Chondrocyte (in vitro differentiated cells): ENCODE measurements around the gene CCDC169. TPM values are rescaled to one million over a fixed set of nuclear protein-coding genes. Genes with fewer than 3 reads are reported as not detected.

Experiments
- DNase-seq: peaks from one replicate; pipeline ENCODE4 v3.0.0; 2021; ENCODE audit warnings: mixed read lengths, low spot score
- H3K27ac Mint-ChIP-seq: one replicate; pipeline ENCODE4 v1.8.0; 2021; ENCODE audit warnings: mild to moderate bottlenecking, moderate library complexity, mixed read lengths; ENCODE audit not compliant: unreplicated experiment
- H3K27me3 Mint-ChIP-seq: 2 replicates; pipeline ENCODE4 v1.8.0; 2021; ENCODE audit warnings: low read depth, mixed read lengths
- H3K36me3 Mint-ChIP-seq: 2 replicates; pipeline ENCODE4 v1.8.0; 2021; ENCODE audit warnings: low read depth, mixed read lengths
- H3K4me1 Mint-ChIP-seq: 2 replicates; pipeline ENCODE4 v1.8.0; 2021; ENCODE audit warnings: low read depth, mild to moderate bottlenecking, mixed read lengths
- H3K4me3 Mint-ChIP-seq: one replicate; pipeline ENCODE4 v1.8.0; 2021; ENCODE audit warnings: mild to moderate bottlenecking, moderate library complexity, mixed read lengths; ENCODE audit not compliant: unreplicated experiment
- H3K9me3 Mint-ChIP-seq: 2 replicates; pipeline ENCODE4 v1.8.0; 2021; ENCODE audit warnings: low read depth, mixed read lengths
- CTCF ChIP-seq: fragments of 200-600 bp; sonication (generic); IDR thresholded peaks from 2 replicates; pipeline ENCODE4 v1.5.0; 2021; ENCODE audit warnings: antibody characterized with exemption, mild to moderate bottlenecking, moderate library complexity
- total RNA-seq: library from RNA; stranded (reverse); gene quantifications from 3 replicates; pipeline ENCODE4 v1.2.1, GENCODE V29; 2021

The CCDC169 gene
- total RNA-seq, 1 donor from 2014 or later = 2.3 TPM

DNA sequence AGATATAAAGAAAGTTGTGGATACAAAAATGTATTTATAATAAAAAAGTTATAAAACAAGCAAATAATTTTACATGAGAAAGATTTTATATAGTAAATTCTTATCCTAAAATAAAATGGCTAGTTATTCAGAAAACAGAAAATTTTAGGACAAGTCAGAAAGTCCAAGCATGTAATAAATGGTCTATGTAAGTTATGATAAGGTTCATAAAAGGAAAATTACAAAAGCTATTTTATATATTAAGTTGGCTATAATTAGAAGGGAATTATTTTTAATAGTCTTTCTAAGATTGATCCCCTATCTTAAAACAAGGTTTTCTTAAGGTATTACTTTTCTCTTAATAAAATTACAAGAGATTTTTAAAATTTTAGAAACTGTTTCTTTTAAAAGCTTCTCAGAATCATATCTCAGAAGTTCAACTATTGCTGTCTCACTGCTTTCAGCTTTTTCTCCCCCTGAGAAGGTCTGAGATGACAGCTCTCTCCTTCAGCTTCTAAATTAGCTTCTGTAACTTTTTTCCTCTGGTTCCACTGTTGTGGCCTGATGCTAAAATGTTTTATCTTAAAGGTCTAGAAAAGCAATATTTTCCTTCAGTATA is 8.7 kb downstream of the CCDC169 start:
- Mint-ChIP-seq H3K27me3 (peaks cover 10% of the 10 kb centered on the region), H3K9me3 (peaks cover 6% of the 10 kb centered on the region), H3K27ac (no peak overlapping the region), H3K4me3 (no peak overlapping the region), H3K36me3 (peaks cover 5% of the 10 kb centered on the region), H3K4me1 (no peaks in the 10 kb centered on the region)
- TF ChIP-seq CTCF = no peak
- no peak for DNase-seq

DNA sequence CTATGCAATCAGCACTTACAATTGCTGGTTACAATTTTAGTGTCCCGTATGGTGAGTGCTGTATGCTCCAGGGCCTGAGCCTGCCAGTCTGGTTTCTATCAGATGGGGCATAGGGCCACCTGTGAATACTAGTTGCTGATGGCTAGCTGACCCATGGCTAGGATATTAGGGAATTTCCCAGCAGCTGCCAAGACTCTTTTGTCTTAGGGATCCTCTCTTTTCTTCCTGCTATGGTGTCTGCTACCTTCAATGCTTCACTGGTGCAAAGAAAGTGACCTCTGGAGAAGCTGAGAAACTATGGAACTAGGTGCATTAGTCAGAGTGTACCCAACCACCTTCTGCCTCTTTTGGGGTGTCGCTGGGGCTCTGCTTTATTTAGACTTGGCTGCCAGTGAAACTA is 11.6 kb downstream of the CCDC169 start:
- DNase-seq = no peak
- Mint-ChIP-seq H3K4me3 (no peak overlapping the region), H3K27me3 (peaks cover 19% of the 10 kb centered on the region), H3K36me3 (peaks cover 5% of the 10 kb centered on the region), H3K9me3 (peaks cover 6% of the 10 kb centered on the region), H3K4me1 (peaks cover 3% of the 10 kb centered on the region), H3K27ac (no peak overlapping the region)
- TF ChIP-seq CTCF = no peak

GRCh38 chr13:36282821-36283432 is 14.7 kb downstream of the CCDC169 start:
- Mint-ChIP-seq H3K4me1 (peaks cover 3% of the 10 kb centered on the region), H3K36me3 (peaks cover 3% of the 10 kb centered on the region), H3K27me3 (peaks cover 32% of the 10 kb centered on the region), H3K9me3 (no peaks in the 10 kb centered on the region), H3K27ac (no peak overlapping the region), H3K4me3 (no peak overlapping the region)
- no peak for DNase-seq
- peak; percentile 98 for TF ChIP-seq CTCF

DNA sequence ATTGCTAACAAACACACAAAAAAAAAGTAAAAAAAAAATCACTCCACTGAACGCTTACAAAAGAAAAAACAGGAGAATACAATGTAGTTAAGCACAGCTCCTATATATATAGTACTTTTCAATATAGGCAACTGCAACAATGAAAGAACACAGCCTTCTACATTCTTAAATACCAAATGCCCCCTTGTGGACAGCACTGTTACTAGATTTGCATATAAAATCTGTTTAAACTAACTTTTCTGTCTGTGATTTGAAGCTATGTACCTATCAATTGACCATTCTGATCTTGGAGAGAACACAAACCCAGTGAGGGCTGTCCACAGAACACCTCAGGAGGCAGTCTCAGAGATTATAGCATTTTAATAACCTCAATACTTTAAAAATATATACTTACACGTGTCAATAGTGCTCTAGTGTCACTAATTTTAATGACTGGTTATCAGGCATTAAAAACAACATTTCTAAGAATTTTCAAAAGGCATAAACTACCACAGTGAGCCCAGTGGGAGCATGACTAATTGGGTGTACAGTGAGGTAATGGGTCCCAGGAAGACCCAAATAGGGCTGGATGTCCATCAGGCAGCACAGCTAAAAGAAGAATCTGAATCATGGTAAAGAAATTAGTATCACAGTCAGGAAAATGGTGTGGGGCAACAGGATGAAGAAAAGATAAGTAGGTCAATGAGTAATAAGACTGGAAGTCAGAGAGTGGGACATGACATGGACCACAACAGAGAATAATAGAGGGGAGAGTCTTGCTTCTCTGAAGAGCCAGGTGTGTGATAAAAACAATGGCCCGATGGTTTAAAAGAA is 22.2 kb downstream of the CCDC169 start:
- H3K4me1 Mint-ChIP-seq = peaks cover 29% of the 10 kb centered on the region
- peak; percentile 90 for TF ChIP-seq CTCF

GRCh38 chr13:36273431-36273830 is 24.2 kb downstream of the CCDC169 start:
- no peak for TF ChIP-seq CTCF
- no peak overlapping the region for H3K4me3 Mint-ChIP-seq
- peaks cover 26% of the 10 kb centered on the region for H3K27me3 Mint-ChIP-seq
- DNase-seq = no peak
- peaks cover 10% of the 10 kb centered on the region for H3K36me3 Mint-ChIP-seq
- H3K27ac Mint-ChIP-seq = peak overlapping the region; percentile 18
- H3K4me1 Mint-ChIP-seq = peaks cover 29% of the 10 kb centered on the region
- peaks cover 11% of the 10 kb centered on the region for H3K9me3 Mint-ChIP-seq

More for the DNA sequence above, 22.2 kb downstream of the CCDC169 start:
- peaks cover 19% of the 10 kb centered on the region for H3K27me3 Mint-ChIP-seq
- H3K4me3 Mint-ChIP-seq = no peak overlapping the region
- peaks cover 5% of the 10 kb centered on the region for H3K9me3 Mint-ChIP-seq
- H3K27ac Mint-ChIP-seq = no peak overlapping the region
- peaks cover 2% of the 10 kb centered on the region for H3K36me3 Mint-ChIP-seq
- DNase-seq = no peak
